ENCODE measurements around the gene TLK1. TPM values are rescaled to one million over a fixed set of nuclear protein-coding genes. Genes with fewer than 3 reads are reported as not detected.

Gene TLK1
- total and polyA plus RNA-seq, 10 of the 15 experiments (the other 5 are each of a cell fraction or from before 2014, with no cell fraction given), result 25.1 to 126 (median 57.3) TPM

GRCh38 chr2:171167352-171167997 lies 6.8 kb upstream of the TLK1 start (continued):
- TF ChIP-seq HSF1 (IDR thresholded peaks at IDR 0.05; ENCODE audit: low read depth, low read length) (no peak), ZNF687 (IDR thresholded peaks at IDR 0.05) (no peak), RCOR1 (conservative IDR thresholded peaks at IDR 0.05; ENCODE audit: low read depth, low read length) (no peak), MXI1 (IDR thresholded peaks at IDR 0.05; ENCODE audit: low read depth, low read length) (no peak), MEF2B (IDR thresholded peaks at IDR 0.05; ENCODE audit: partially characterized antibody, poor library complexity, severe bottlenecking) (no peak), YY1 (IDR thresholded peaks at IDR 0.05; ENCODE audit: low read depth, low read length) (no peak), E2F4 (IDR thresholded peaks at IDR 0.05; ENCODE audit: low read depth, low read length) (no peak), MEF2A (IDR thresholded peaks at IDR 0.05; ENCODE audit: insufficient read depth, low read depth, low read length) (no peak), MYB (IDR thresholded peaks at IDR 0.05; ENCODE audit: borderline replicate concordance, low read depth, low read length) (no peak)
